Hypothalamus (tissue), 51 donors: ENCODE data around the gene NINJ1.

Experiments used
- DNase-seq, 51 donors: peaks; one replicate each; lab custom pipeline; 2025; lab: John Stamatoyannopoulos, UW

The NINJ1 gene

DNA sequence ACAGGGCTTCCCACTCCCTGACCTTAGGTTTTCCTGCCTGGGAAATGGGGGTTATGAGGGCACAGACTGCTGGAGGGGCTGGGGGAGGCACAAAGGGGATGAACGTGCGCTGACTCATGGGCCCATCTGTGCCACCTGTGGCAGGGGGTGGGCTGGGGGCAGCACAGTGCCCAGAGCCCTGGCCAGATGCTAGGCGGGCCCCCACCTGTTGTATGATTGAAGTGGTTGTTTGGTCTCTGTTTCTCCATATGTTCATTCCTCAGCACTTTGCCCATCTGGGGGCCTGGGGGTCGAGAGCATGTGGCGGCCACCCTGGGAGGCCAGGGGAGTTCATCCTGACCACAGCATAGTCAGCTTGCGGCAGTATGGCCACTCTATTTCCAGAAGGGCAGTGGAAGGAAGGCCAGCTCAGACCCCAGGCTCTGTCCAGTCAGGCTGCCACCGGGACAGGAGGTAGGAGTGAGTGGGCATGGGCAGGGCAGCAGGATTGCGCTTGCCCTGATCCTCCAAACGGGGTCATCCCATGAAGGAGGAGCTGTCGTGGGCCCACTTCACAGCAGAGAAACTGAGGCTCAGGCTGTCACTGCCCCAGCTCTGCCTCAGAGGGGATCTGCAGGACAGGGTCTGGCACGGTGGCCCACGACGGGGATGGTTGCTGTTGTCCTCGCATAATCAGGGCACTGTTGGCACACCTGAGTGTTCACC is 841 bp upstream of the NINJ1 start:
- DNase-seq: no peak

DNA sequence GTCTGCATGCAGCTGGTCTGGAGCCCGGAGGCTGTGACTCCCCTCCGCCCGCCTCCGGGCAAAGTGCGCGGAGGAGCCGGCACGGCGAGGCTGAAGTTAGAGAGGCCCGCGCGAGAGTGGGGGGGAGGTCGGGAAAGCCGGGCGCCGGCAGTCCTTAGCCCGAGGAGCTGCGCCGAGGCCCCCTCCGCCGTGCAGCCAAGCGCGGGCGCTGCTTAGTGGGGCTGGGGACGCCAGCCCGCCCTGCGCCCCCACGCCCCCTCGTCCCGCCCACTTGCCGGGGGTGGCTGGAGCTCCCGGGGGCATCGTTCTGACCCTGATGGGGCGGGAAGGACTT is 403 bp downstream of the NINJ1 start:
- DNase-seq: peak in 34 of 51 donors; percentile 34 to 85 (median 64)

DNA sequence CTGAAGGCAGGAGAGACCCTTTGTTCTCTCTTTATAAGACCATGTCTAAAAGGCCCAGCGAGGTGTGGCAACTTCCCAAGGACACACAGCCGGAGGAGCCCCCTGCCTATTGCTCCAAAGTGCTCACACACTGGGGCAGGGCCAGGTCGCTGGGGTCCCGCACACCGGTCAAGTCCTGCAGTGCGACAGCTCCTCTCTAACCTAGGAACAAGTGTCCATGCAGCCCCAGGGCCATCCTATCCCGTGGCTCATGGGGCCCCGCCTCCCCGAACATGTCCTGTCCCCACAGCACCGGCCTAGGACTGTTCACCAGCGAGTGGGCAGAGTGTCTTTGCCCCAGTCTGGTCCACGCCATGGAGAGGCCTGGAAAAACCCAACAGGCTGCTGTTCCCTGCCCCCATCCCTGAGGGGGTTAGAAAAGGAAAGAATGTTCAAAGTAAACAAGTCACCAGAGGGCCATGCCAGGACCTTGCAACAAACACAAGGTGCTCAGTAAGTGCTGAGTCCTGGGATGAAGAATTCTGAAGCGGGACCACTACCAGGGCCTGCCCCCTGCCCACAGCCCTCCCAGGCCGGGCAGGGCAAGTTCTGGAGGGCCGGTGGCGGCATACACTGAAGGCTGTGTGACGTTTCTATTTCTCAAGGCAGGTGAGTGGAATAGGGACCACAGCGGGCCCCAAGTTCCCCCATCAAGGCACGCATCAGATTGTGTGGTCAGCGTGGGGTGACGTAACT is 938 bp downstream of the NINJ1 start:
- DNase-seq: peak in 20 of 51 donors; percentile 7 to 74 (median 48)

DNA sequence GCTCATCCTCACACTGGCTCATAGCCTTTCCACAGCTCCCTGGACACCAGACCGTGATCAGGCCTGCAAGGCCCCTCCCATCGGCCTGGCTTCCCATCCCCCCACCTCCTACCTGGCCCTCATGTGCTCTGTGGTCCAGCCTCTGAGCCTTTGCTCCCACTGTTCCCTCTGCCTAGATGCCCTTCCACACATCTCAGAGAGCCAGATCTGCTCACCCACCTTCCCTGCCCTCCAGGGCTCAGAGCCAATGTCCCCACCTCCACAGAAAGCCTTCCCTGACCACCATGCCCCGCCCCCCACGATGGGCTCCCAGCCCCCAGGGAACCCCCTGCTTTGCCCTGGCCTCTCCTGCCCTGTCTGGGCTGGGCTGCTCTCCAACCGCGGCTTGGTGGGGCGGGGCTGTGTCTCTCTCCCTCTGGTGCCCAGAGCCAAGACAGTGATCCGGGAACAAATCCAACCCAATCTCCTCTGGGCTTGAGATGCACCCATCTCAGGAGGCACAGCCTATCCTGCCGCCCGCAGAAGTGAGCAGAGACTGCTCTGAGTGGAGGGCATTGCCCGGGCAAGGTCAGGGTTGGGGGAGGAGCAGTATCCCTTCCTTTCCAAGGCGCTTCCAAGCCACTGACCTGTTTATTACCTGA is 1.6 kb downstream of the NINJ1 start:
- DNase-seq: peak in 32 of 51 donors; percentile 16 to 75 (median 52)

DNA sequence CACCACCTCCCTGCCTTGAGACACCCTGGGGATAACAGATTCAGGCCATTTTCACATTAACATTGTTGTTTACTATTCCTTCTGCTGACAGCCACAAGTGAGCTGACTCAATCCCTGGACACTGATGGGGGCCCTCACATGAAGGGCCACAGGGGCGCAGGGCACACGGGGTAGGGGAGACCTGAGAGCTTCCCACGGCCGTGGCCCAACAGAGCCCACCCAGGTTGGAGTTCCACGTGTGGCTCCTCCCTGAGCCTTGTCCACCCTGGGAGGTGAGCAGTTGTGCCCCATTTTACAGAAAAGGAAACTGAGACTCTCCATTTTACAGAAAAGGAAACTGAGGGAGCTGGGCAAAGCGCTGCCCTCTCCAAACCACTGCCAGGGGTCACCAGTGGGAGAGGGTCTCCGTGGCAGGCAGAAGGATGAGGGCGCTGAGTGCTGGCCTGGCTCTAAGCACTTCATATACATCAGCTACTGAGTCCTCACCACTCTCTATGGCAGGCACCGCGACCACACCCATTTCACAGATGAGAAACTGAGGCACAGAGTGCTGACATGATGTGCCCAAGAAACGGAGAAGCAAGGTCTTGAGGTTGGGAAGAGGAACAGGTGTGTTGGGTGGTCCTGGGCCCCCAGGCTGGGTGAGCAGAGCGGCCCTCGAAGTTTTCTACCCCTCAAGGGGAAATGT is 2.3 kb downstream of the NINJ1 start:
- DNase-seq: no peak

DNA sequence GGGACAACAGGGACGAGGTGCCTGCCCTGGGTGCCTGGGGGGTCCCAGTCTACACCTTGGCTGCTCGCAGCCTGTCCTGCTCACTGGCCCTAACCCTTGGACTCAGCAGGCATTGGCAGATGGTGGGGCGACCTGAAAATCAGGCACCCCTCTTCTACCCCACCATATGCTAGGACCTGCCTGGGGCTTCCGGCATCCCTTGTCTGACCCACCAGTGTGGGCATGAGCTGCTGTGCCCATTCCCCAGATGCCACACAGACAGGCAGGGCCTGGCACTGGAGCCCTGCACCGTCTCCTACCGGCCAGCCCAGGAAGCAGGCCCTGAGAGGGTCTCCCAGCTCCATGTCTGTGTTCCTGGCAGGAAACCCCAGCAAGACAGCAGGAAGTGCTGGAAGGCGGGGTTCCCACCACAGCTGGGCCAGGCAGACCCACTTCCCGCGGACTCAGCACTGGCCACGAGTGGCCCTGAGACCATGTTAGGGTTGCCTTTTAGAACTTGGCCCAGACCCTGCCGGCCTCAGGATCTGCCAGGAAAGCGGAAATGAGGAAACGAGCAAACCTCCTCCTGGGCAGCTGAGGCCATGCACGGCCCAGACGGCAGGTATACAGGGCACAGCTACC is 3.1 kb downstream of the NINJ1 start:
- DNase-seq: peak in 8 of 51 donors; percentile 13 to 45 (median 23)

DNA sequence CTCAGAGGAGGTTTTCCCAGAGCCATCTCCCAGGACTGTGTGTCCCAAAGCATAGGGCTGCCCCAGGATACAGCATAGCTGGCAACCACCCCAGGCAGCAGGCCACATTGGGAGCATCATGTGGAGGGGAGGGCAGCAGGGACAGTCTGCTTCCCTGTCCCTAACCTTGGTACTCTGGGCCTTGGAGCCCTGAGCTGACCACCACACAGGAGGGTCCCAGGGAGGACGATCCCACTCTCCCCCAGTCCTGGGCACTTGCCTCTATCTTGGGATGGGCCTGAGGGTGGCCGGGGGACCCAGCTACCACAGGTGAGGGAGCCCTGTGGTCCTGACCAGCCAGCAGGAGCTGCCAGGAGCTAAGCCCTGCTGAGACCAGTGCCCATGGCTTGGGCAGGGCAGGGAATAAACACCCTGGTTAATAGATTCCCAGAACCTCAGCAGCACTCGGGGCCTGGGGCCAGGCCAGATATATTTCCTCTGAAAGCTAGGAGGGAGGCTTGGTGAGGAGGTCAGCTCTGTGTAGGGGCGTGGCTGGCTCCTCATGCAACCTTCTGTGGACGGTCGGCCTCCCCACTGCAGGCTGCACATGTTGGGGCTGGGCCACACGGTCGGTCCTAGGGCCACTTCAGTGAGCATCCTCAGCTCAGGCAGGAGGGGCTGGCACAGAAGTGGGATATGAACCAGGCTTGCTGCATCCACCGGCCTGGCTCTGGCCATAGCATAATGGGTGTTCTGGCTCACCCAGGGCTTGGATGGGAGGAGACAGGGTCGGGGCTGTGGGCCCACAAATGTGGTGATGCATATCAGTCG is 4.2 kb downstream of the NINJ1 start:
- DNase-seq: no peak

DNA sequence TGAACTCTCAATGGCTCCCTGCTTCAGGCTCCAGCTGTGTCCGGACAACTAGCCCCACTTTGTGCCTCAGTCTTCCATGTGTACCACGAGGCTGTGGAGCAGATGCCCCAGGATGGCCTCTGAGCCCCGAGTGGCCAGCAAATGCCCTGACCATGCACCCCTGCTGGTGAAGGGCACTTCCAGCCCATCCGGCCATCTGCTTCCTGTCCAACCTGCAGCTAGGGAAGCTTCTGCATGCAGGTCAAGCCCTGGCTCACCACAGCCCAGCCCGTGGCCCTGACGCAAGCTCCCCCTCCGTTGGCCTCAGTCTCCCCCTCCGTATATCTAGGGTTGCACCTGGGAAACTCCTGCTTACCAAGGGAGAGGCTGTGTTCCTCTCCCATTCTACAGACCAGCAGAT is 4.8 kb downstream of the NINJ1 start:
- DNase-seq: peak in 23 of 51 donors; percentile 6 to 59 (median 35)

DNA sequence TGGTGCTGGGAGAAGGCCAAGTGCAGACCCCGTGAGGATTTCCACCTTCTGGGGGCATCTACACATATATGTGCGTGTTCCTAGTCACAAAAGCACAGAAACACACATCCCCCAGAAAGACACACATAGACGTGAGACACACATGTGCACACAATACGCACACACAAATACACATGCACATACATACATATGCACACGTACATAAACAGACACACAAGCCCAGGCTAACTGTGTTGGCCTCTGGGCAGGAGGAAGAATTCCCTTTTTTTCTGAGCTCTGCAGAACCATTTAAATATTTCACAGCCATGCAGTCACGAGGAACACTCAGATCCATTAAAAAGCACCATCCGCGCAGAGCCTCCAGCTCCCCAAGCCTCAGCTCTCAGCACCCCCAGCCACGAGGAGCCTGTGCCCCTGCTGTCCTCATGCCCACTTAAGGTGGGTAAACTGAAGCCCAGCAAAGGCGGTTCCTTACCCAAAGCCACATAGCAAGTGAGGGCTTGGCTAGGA is 5.3 kb downstream of the NINJ1 start:
- no peak for DNase-seq

DNA sequence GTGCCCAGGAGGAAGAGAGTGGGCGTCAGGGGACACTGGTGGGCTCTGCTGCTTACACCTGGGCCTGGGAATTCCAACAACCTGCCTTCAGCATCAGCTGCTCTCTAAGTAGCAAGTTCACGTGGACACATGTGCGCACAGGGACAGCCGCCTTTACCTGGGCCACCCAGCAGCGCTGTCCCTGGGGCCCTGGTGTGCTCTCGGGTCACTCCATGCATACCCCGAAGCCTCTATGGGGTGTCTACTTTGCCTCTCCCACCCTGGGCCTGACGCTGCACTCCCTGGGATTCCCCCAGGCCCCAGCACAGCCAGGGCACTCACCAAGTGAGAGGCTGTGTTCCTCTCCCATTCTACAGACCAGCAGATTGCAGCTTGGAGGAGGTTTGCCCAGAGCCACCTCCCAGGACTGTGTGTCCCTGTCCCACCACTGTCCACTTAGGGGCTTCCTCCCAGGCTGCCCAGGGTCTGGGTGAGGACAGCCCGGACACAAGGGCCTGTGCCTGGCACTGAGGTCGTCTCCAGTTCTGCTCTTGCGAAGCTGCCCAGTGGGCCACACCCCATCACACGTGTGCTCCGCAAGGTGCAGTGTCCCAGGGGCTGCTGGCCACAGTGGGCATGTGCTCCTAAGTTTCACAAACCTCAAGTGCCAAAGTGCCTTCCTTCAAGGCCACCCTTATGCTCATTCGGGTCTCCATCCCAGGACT is 5.9 kb downstream of the NINJ1 start:
- DNase-seq: no peak

DNA sequence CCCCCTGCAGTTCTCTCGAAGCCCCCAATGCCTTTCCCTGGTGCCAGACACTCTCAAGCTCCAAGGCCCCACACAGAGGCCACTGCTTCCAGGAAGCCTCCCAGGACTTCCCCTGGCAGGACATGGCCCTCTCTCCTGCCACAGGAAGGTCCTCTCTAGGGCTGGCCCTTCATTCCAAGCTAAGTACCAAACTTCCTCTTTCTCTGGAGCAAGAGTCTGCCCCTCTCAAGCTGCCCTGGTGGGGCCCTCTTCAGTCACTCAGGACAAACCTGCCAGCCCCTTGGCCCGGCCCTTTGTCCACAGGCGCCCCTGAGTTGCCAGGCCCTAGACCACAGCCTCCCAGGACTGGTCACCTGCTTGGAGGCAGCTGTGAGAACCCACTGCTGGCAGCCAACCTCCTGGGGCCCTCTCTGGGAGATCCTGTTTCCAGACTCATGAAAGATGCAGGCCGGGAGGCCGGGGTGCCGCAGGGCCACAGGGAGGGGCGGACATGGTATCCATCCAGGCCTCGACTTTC is 6.6 kb downstream of the NINJ1 start:
- peak in 35 of 51 donors; percentile 22 to 86 (median 62) for DNase-seq

DNA sequence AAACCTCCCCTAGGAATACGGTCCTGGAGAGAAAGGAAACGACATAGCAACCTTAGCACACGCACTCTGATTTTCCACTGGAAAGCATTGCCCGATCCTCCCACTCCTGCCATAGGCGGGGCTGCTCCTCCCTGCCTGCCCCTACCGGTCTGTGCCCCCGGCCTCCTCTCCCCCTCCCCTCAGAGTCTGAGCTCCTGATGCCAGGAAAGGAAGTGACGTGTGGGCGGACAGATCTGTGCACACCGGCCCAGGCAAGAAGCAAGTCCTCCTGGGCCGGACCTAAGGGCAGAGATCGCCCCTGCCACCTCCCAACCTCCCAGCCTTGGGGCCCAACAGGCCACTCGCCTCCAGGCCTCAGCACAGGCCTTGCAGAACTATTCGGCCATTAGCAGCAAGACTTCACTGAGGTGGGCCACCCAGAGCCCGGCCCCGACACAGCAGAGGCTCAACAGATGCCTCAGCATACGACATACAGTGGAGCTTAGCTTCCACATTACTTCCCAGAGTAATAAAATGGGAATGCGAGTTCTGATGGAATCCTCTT is 7.2 kb downstream of the NINJ1 start:
- DNase-seq: peak in 6 of 51 donors; percentile 19 to 40 (median 24)

DNA sequence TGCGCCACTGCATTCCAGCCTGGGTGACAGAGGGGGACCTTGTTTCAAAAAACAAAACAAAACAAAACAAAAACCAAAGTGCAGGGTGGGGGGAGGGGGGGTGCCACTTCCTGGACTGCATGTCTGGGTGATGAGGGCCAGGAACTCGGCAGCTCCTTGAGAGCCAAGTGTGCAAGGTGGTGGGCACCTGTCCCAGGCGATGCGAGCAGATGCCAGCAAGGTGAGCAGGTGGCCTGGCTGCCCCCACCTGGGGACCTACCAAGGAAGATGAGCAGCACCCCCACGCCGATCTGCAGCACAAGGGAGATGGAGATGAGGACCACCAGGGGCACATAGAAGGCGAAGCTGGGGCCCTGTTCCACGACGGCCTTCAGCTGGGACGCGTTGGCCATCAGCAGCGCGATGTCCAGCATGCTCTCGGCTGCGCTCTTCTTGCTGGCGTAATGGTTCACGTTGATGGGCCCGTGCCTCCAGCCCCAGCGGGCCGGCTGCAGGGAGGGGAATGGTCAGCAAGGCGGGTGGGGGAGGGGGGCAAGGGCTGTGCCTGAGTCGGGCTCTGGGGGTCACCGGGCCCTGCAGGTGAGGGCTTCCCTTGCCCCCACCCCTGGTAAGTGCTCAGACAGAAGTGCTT is 7.8 kb downstream of the NINJ1 start:
- no peak for DNase-seq

DNA sequence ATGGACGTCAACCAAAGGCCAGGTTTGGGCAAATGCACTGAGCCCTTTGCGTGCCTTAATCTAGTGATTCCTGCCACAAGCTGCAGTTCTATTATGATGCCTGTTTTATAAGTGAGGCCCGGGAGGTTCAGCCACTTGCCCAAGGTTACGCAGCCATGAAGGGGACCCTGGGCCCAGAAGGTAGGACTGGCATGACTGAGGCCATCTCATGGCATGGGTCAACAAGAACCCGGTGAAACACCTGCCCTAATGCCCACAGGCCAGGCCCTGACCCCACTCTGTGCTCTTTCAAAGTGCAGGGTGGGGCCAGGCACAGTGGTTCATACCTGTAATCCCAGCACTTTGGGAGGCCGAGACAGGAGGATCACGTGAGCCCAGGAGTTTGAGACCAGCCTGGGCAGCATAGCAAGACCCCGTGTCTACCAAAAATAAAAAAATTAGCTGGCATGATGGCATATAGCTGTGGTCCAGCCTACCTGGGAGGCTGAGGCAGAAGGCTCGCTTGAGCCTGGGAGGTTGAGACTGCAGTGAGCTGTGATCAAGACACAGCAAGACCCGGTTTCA is 8.6 kb downstream of the NINJ1 start:
- no peak for DNase-seq

DNA sequence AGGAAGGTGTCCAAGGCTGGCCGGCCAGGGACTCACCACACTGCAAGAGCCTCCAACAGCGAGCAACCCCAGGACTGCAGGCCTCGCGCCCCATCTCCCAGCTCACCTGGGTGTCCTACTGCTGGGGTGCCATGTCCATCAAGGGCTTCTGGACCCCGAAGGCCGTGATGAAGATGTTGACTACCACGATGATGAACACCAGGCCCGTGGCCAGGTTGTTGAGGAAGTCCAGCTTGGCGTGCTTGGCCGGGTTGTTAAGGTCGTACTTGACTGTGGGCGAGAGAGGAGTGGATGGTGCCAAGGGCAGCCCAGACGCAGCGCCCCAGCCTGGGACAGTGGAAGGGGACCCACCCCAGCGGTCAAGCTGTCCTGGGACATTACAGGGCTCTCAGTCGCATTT is 9.3 kb downstream of the NINJ1 start:
- no peak for DNase-seq

DNA sequence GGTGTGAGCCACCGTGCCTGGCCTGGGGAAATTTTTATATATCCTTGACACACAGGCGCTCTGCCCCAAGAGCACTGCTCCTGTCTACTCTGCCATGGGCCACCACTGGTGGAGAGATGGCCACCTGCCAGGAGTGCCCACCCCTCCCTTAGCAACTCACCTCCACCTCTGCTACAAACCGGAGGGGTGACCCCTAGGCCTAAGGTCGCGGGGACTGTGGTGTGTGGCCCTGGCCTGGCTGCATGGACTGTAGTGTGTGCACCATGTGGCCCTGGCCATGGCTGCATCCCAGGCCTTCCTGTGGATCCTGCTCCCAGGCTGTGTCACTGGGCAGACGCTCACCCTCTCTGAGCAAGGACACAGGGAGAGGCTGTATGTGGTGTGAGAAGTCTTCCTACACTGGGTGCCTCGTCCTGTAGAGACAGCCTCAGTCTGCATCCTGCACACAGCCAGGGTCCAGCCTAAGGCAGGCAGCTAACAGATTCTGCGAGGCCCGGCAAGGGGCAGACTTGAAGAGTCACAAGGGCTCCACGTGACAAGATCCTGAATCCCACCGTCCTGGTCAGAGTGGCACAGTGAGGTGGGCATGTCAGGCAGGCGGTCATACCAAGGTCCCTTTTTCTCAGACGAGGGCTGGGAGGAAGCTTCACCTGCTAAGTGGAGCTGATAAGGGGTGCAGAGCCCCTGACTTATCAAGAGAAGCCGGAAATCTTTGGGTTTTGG is 10.3 kb downstream of the NINJ1 start:
- no peak for DNase-seq

DNA sequence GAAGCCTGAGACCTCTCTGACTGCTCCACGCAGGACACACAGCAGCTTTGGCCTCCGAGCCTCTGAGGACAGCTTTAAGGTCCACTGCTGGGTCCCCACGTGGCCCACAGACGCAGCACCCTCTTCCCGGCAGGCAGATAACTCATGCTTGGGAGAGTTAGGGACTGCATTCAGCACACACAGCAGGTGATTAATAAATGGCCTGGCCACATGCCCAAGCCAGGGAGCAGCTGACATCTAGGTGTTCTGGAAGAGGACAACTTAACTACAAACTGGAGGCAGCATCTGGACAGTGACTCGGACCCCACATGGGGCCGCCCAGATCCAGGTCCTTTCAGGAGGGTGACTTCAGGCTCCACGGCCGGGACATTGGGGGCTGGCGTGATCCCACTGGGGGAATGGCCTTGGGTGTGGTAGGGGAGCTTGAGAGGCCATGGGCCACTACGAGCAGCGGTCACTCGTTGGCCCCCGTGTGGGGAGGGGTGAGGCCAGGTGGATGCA is 11.3 kb downstream of the NINJ1 start:
- no peak for DNase-seq
